Activated B cell treated with CpG ODN at 0.5 μM for 24 hours (primary cell): Measurements from ENCODE around the gene PLSCR4. TPM values are rescaled to one million over a fixed set of nuclear protein-coding genes. Genes with fewer than 3 reads are reported as not detected.
"Not testable (repeated sequence)": the region's sequence is repeated elsewhere in the genome, so short reads cannot be mapped to it uniquely, and the experiment has no call there.

ENCODE experiments used
- ATAC-seq: fragments of 200-7000 bp; cut with Tn5 transposase; one replicate; pipeline ENCODE4 v1.10.0; 2021; ENCODE audit warnings: low read depth, mild to moderate bottlenecking, moderate library complexity
- CTCF ChIA-PET: fragments of 350-600 bp; sonication (Branson Sonifier 250); formaldehyde crosslinking; loops from one replicate; lab custom pipeline; 2021; ENCODE audit warnings: antibody characterized with exemption; lab: Charles Lee
- POLR2A ChIA-PET: fragments of 350-600 bp; sonication (Branson Sonifier 250); formaldehyde crosslinking; loops from one replicate; lab custom pipeline; 2021; ENCODE audit warnings: antibody characterized with exemption; lab: Charles Lee
- DNase-seq: peaks from one replicate; pipeline ENCODE4 v3.0.0; 2022
- H3K27ac Mint-ChIP-seq: one replicate; pipeline ENCODE4 v1.8.0; 2020; ENCODE audit warnings: mixed read lengths
- H3K27me3 Mint-ChIP-seq: one replicate; pipeline ENCODE4 v1.8.0; 2021; ENCODE audit warnings: mixed read lengths
- H3K36me3 Mint-ChIP-seq: one replicate; pipeline ENCODE4 v1.8.0; 2021; ENCODE audit warnings: low read depth, mixed read lengths
- H3K4me1 Mint-ChIP-seq: one replicate; pipeline ENCODE4 v1.8.0; 2021; ENCODE audit warnings: mixed read lengths
- H3K4me3 Mint-ChIP-seq: one replicate; pipeline ENCODE4 v1.8.0; 2020; ENCODE audit warnings: mild to moderate bottlenecking, mixed read lengths
- H3K9me3 Mint-ChIP-seq: one replicate; pipeline ENCODE4 v1.8.0; 2020; ENCODE audit warnings: mixed read lengths
- CTCF ChIP-seq: fragments of 200-600 bp; IDR thresholded peaks from one replicate; pipeline ENCODE4 v1.8.0; 2022; ENCODE audit warnings: antibody characterized with exemption, mild to moderate bottlenecking
- intact Hi-C: fragments of 100-400 bp; cut with micrococcal nuclease; formaldehyde crosslinking; loops from one replicate; pipeline ENCODE4 v1.15.1; 2024
- total RNA-seq: library from RNA; stranded (reverse); gene quantifications from 2 replicates; pipeline ENCODE4 v1.2.3, GENCODE V29; 2022

PLSCR4 gene
- total RNA-seq, 1 donor from 2014 or later, result not detected

- no peak for TF ChIP-seq CTCF
- Mint-ChIP-seq H3K27me3 (no peaks in the 10 kb centered on the region), H3K4me3 (no peak overlapping the region), H3K4me1 (no peaks in the 10 kb centered on the region), H3K9me3 (no peaks in the 10 kb centered on the region), H3K36me3 (no peaks in the 10 kb centered on the region), H3K27ac (no peak overlapping the region)
- DNase-seq (no peak), ATAC-seq (no peak)
- POLR2A ChIA-PET, result no interaction called here
- intact Hi-C loops, result no loop called here
- CTCF ChIA-PET, result interaction anchor here (0.9 kb wide), 1 partner anchor 37 kb away, joined by 4 read pairs; no protein-coding TSS in a partner anchor
These were observed 24.0 kb downstream of the PLSCR4 start for GRCh38 chr3:146226881-146227280.

GRCh38 chr3:146225458-146225857 lies 25.4 kb downstream of the PLSCR4 start:
- intact Hi-C loops, H3K36me3 Mint-ChIP-seq, H3K9me3 Mint-ChIP-seq, POLR2A ChIA-PET, ATAC-seq, CTCF ChIA-PET, H3K4me3 Mint-ChIP-seq, H3K4me1 Mint-ChIP-seq, H3K27me3 Mint-ChIP-seq, H3K27ac Mint-ChIP-seq, DNase-seq: not testable (repeated sequence)

GRCh38 chr3:146223401-146224373 lies 27.2 kb downstream of the PLSCR4 start:
- no peaks in the 10 kb centered on the region for H3K4me1 Mint-ChIP-seq
- H3K4me3 Mint-ChIP-seq, result no peak overlapping the region
- POLR2A ChIA-PET, result no interaction called here
- CTCF ChIA-PET, result interaction anchor here (0.8 to 3.1 kb wide), 2 partner anchors 34 to 354 kb away, joined by 3 to 15 read pairs; no protein-coding TSS in a partner anchor
- H3K36me3 Mint-ChIP-seq, result no peaks in the 10 kb centered on the region
- ATAC-seq (no peak), DNase-seq (no peak)
- TF ChIP-seq CTCF, result no peak
- intact Hi-C loops, result no loop called here
- no peaks in the 10 kb centered on the region for H3K27me3 Mint-ChIP-seq
- H3K27ac Mint-ChIP-seq, result no peak overlapping the region
- no peaks in the 10 kb centered on the region for H3K9me3 Mint-ChIP-seq

GRCh38 chr3:146222204-146223046 lies 28.5 kb downstream of the PLSCR4 start:
- intact Hi-C loops, result no loop called here
- H3K36me3 Mint-ChIP-seq, result no peaks in the 10 kb centered on the region
- no peak for ATAC-seq

More at GRCh38 chr3:146222204-146223046, 28.5 kb downstream of the PLSCR4 start:
- no peak for TF ChIP-seq CTCF
- Mint-ChIP-seq H3K27ac (no peak overlapping the region), H3K9me3 (no peaks in the 10 kb centered on the region), H3K4me3 (no peak overlapping the region), H3K4me1 (no peaks in the 10 kb centered on the region), H3K27me3 (peaks cover 4% of the 10 kb centered on the region)
- ChIA-PET POLR2A (no interaction called here), CTCF (interaction anchor here (3.1 kb wide), 1 partner anchor 355 kb away, joined by 15 read pairs; no protein-coding TSS in a partner anchor)
- no peak for DNase-seq
